ENCODE data around the gene HES5. TPM values are rescaled to one million over a fixed set of nuclear protein-coding genes. Genes with fewer than 3 reads are reported as not detected.

HES5 gene
- total RNA-seq, 4 donors from 2014 or later: 8.1 to 32.5 (median 9.6) TPM

- H3K4me3 ChIP-seq (ENCODE audit: low read depth, poor library complexity, severe bottlenecking): no peak overlapping the region
- no peak for DNase-seq (ENCODE audit: low spot score in 2 of 2)
- intact Hi-C loops (cut with DNase I; ENCODE audit: low total_unique reads): no loop called here
- TF ChIP-seq POLR2A (IDR thresholded peaks at IDR 0.05) (no peak), CTCF (IDR thresholded peaks at IDR 0.05) (no peak)
- 75 to 80% methylated on average over 1 to 2 of the region's 7 CpGs for WGBS, 2 donors
Observed at GRCh38 chr1:2501820-2502119, 28.3 kb downstream of the HES5 start.

- 71 to 73% methylated on average over 9 to 24 of the region's 28 CpGs for WGBS, 2 donors
- intact Hi-C loops (cut with DNase I; ENCODE audit: low total_unique reads): no loop called here
- H3K4me3 ChIP-seq (ENCODE audit: low read depth, poor library complexity, severe bottlenecking): no peak overlapping the region
- TF ChIP-seq CTCF (IDR thresholded peaks at IDR 0.05) (no peak), POLR2A (IDR thresholded peaks at IDR 0.05) (no peak)
- no peak for DNase-seq (ENCODE audit: low spot score in 2 of 2)
Observed at GRCh38 chr1:2501041-2501819, 28.8 kb downstream of the HES5 start.

- intact Hi-C loops (cut with DNase I; ENCODE audit: low total_unique reads): no loop called here
Observed at GRCh38 chr1:2499986-2500596, 30.0 kb downstream of the HES5 start.

GRCh38 chr1:2499260-2499659 lies 30.8 kb downstream of the HES5 start:
- TF ChIP-seq POLR2A (IDR thresholded peaks at IDR 0.05) (no peak), CTCF (IDR thresholded peaks at IDR 0.05) (no peak)
- 25 to 44% methylated on average over 3 of the region's 4 CpGs for WGBS, 2 donors
- no peak overlapping the region for H3K4me3 ChIP-seq (ENCODE audit: low read depth, poor library complexity, severe bottlenecking)
- intact Hi-C loops (cut with DNase I; ENCODE audit: low total_unique reads): no loop called here
- no peak for DNase-seq (ENCODE audit: low spot score in 2 of 2)

More at GRCh38 chr1:2499986-2500596, 30.0 kb downstream of the HES5 start:
- TF ChIP-seq POLR2A (IDR thresholded peaks at IDR 0.05) (no peak), CTCF (IDR thresholded peaks at IDR 0.05) (no peak)
- DNase-seq (ENCODE audit: low spot score in 2 of 2): no peak
- WGBS, 2 donors: 44 to 46% methylated on average over 17 to 18 of the region's 19 CpGs
- H3K4me3 ChIP-seq (ENCODE audit: low read depth, poor library complexity, severe bottlenecking): no peak overlapping the region

DNA sequence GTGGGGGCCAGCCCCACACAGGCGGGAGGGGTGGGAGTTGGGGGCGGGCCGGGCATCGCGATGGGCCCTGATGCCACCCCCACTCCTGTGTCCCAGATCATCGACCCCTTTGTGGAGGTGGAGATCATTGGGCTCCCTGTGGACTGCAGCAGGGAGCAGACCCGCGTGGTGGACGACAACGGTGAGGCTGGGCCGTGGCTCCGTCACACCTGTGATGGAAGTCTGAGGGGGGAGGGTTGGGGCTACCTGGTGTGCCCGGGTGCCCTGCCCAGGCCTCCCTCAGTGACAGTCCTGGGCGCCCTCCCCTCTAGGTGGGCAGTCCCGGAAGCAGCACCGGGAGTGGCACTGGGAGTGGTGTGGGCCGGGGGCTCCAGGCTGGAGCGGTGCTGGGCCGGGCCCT lies 31.4 kb downstream of the HES5 start:
- WGBS, 2 donors: 73 to 79% methylated on average over 11 to 16 of the region's 19 CpGs
- intact Hi-C loops (cut with DNase I; ENCODE audit: low total_unique reads): no loop called here
- no peak overlapping the region for H3K4me3 ChIP-seq (ENCODE audit: low read depth, poor library complexity, severe bottlenecking)
- no peak for DNase-seq (ENCODE audit: low spot score in 2 of 2)
- TF ChIP-seq CTCF (IDR thresholded peaks at IDR 0.05) (no peak), POLR2A (IDR thresholded peaks at IDR 0.05) (no peak)
